Activated CD8-positive, alpha-beta memory T cell treated with anti-CD3 and anti-CD28 coated beads, Interleukin-2, amount 10 ng/mL, durations not matched to agents 7 days and 5 days (primary cell): ENCODE data around the gene RNF34. TPM values are rescaled to one million over a fixed set of nuclear protein-coding genes. Genes with fewer than 3 reads are reported as not detected.

Experiments
- ATAC-seq: fragments of 150-1000 bp; cut with Tn5 transposase; one replicate; pipeline ENCODE4 v1.10.0; 2021; ENCODE audit warnings: moderate library complexity
- CTCF ChIA-PET: fragments of 350-600 bp; sonication (Branson Sonifier 250); formaldehyde crosslinking; loops from one replicate; lab custom pipeline; 2021; ENCODE audit warnings: antibody characterized with exemption; lab: Charles Lee
- DNase-seq: peaks from one replicate; pipeline ENCODE4 v3.0.0-alpha.2; 2020
- H3K27ac Mint-ChIP-seq: one replicate; pipeline ENCODE4 v1.8.0; 2021; ENCODE audit warnings: mild to moderate bottlenecking, mixed read lengths
- H3K27me3 Mint-ChIP-seq: one replicate; pipeline ENCODE4 v1.8.0; 2021; ENCODE audit warnings: mixed read lengths
- H3K36me3 Mint-ChIP-seq: one replicate; pipeline ENCODE4 v1.8.0; 2021; ENCODE audit warnings: mild to moderate bottlenecking, mixed read lengths
- H3K4me1 Mint-ChIP-seq: one replicate; pipeline ENCODE4 v1.8.0; 2021; ENCODE audit warnings: mixed read lengths
- H3K4me3 Mint-ChIP-seq: one replicate; pipeline ENCODE4 v1.8.0; 2021; ENCODE audit warnings: mild to moderate bottlenecking, moderate library complexity, mixed read lengths
- H3K9me3 Mint-ChIP-seq: one replicate; pipeline ENCODE4 v1.8.0; 2022; ENCODE audit warnings: low read depth, mixed read lengths
- total RNA-seq, 2 experiments: library from RNA; stranded (reverse); gene quantifications; one replicate each; pipeline ENCODE4 v1.2.3, GENCODE V29; 2021

Gene RNF34
- 100 to 1,000 TPM in 1 of 2 experiments, 10 to 100 TPM in 1; 96.1 to 102 TPM for total RNA-seq

GRCh38 chr12:121399391-121400331 is at the start of gene RNF34:
RNF34 (plus strand) TSS chr12:121400118; CDS start chr12:121400213, 95 bp downstream.
- peak within 1 kb of the TSS; percentile 95 for H3K27ac Mint-ChIP-seq
- peaks cover 36% of the 10 kb centered on the region for H3K4me1 Mint-ChIP-seq
- H3K9me3 Mint-ChIP-seq: no peaks in the 10 kb centered on the region
- no peaks in the 10 kb centered on the region for H3K27me3 Mint-ChIP-seq
- peak; percentile 93 for ATAC-seq
- CTCF ChIA-PET: interaction anchor here (0.6 to 4.1 kb wide), 9 partner anchors 8 to 395 kb away, joined by 3 to 25 read pairs (median 4); partner anchors contain the start of gene ANAPC5
- peak; percentile 99 for DNase-seq
- H3K4me3 Mint-ChIP-seq: peak within 1 kb of the TSS; percentile 89
- peaks cover 20% of the 10 kb centered on the region for H3K36me3 Mint-ChIP-seq

- Mint-ChIP-seq H3K4me1 (peaks cover 38% of the 10 kb centered on the region), H3K9me3 (no peaks in the 10 kb centered on the region), H3K27me3 (peaks cover 6% of the 10 kb centered on the region), H3K4me3 (peak within 1 kb of the TSS; percentile 93), H3K36me3 (peaks cover 11% of the 10 kb centered on the region), H3K27ac (peak within 1 kb of the TSS; percentile 99)
- DNase-seq (peak; percentile 96), ATAC-seq (peak; percentile 98)
- CTCF ChIA-PET: interaction anchor here (0.6 to 2.5 kb wide), 11 partner anchors 15 to 192 kb away, joined by 3 to 11 read pairs (median 3); partner anchors contain the start of gene RNF34
These were observed 47.9 kb upstream of the RNF34 start, which contains the start of gene ANAPC5 for GRCh38 chr12:121351820-121352681. ANAPC5 (minus strand) TSS chr12:121352411; CDS start chr12:121352340, 71 bp downstream.

GRCh38 chr12:121352682-121353018 is 47.3 kb upstream of the RNF34 start:
- Mint-ChIP-seq H3K9me3 (no peaks in the 10 kb centered on the region), H3K4me3 (peak overlapping the region; percentile 93), H3K36me3 (peaks cover 9% of the 10 kb centered on the region), H3K27ac (peak overlapping the region; percentile 99), H3K4me1 (peaks cover 36% of the 10 kb centered on the region), H3K27me3 (peaks cover 6% of the 10 kb centered on the region)
- CTCF ChIA-PET: interaction anchor here (0.6 to 2.5 kb wide), 2 partner anchors 48 to 191 kb away, joined by 3 to 11 read pairs; partner anchors contain the start of gene RNF34
- DNase-seq (no peak), ATAC-seq (peak; percentile 14)

- CTCF ChIA-PET: interaction anchor here (0.8 to 1.9 kb wide), 4 partner anchors 9 to 87 kb away, joined by 3 to 4 read pairs (median 4); no protein-coding TSS in a partner anchor
- ATAC-seq: no peak
- Mint-ChIP-seq H3K9me3 (no peaks in the 10 kb centered on the region), H3K27ac (no peak overlapping the region), H3K4me3 (no peak overlapping the region), H3K36me3 (peaks cover 6% of the 10 kb centered on the region), H3K4me1 (peaks cover 18% of the 10 kb centered on the region), H3K27me3 (peaks cover 9% of the 10 kb centered on the region)
- DNase-seq: no peak
These were observed 44.1 kb upstream of the RNF34 start for GRCh38 chr12:121355818-121356217.

- peaks cover 6% of the 10 kb centered on the region for H3K36me3 Mint-ChIP-seq
- no peak for DNase-seq
- no peak overlapping the region for H3K4me3 Mint-ChIP-seq
- peaks cover 9% of the 10 kb centered on the region for H3K27me3 Mint-ChIP-seq
- CTCF ChIA-PET: interaction anchor here (0.8 to 1.0 kb wide), 2 partner anchors 17 to 36 kb away, joined by 3 read pairs; no protein-coding TSS in a partner anchor
- no peak for ATAC-seq
- H3K9me3 Mint-ChIP-seq: no peaks in the 10 kb centered on the region
- no peak overlapping the region for H3K27ac Mint-ChIP-seq
- H3K4me1 Mint-ChIP-seq: peaks cover 14% of the 10 kb centered on the region
These were observed 43.3 kb upstream of the RNF34 start for GRCh38 chr12:121356657-121357056.

GRCh38 chr12:121357331-121357730 is 42.6 kb upstream of the RNF34 start:
- no peaks in the 10 kb centered on the region for H3K9me3 Mint-ChIP-seq
- no peak for ATAC-seq

GRCh38 chr12:121358073-121358472 is 41.8 kb upstream of the RNF34 start:
- peaks cover 5% of the 10 kb centered on the region for H3K4me1 Mint-ChIP-seq
- no peaks in the 10 kb centered on the region for H3K9me3 Mint-ChIP-seq
- no peak overlapping the region for H3K4me3 Mint-ChIP-seq
- DNase-seq (no peak), ATAC-seq (no peak)
- no peak overlapping the region for H3K27ac Mint-ChIP-seq
- H3K36me3 Mint-ChIP-seq: no peaks in the 10 kb centered on the region
- peaks cover 6% of the 10 kb centered on the region for H3K27me3 Mint-ChIP-seq
- CTCF ChIA-PET: interaction anchor here (1.6 kb wide), 1 partner anchor 23 kb away, joined by 7 read pairs; no protein-coding TSS in a partner anchor

More at GRCh38 chr12:121357331-121357730, 42.6 kb upstream of the RNF34 start:
- DNase-seq: no peak
- CTCF ChIA-PET: no interaction called here
- no peak overlapping the region for H3K4me3 Mint-ChIP-seq
- H3K36me3 Mint-ChIP-seq: peaks cover 2% of the 10 kb centered on the region
- no peak overlapping the region for H3K27ac Mint-ChIP-seq
- peaks cover 8% of the 10 kb centered on the region for H3K27me3 Mint-ChIP-seq
- H3K4me1 Mint-ChIP-seq: peaks cover 11% of the 10 kb centered on the region

- Mint-ChIP-seq H3K27me3 (peaks cover 27% of the 10 kb centered on the region), H3K4me1 (peaks cover 12% of the 10 kb centered on the region), H3K36me3 (no peaks in the 10 kb centered on the region), H3K4me3 (no peak overlapping the region), H3K9me3 (no peaks in the 10 kb centered on the region), H3K27ac (no peak overlapping the region)
- DNase-seq (no peak), ATAC-seq (no peak)
- CTCF ChIA-PET: interaction anchor here (0.9 to 1.6 kb wide), 2 partner anchors 10 to 18 kb away, joined by 3 to 4 read pairs; no protein-coding TSS in a partner anchor
These were observed 35.2 kb upstream of the RNF34 start for GRCh38 chr12:121364683-121365121.

- Mint-ChIP-seq H3K27ac (no peak overlapping the region), H3K9me3 (no peaks in the 10 kb centered on the region), H3K4me3 (no peak overlapping the region), H3K4me1 (peaks cover 12% of the 10 kb centered on the region), H3K27me3 (peaks cover 24% of the 10 kb centered on the region), H3K36me3 (no peaks in the 10 kb centered on the region)
- no peak for ATAC-seq
- CTCF ChIA-PET: interaction anchor here (0.9 to 1.6 kb wide), 2 partner anchors 11 to 19 kb away, joined by 3 to 4 read pairs; no protein-coding TSS in a partner anchor
- DNase-seq: no peak
These were observed 34.4 kb upstream of the RNF34 start for GRCh38 chr12:121365416-121366062.

GRCh38 chr12:121366063-121366459 is 33.9 kb upstream of the RNF34 start:
- no peaks in the 10 kb centered on the region for H3K9me3 Mint-ChIP-seq

GRCh38 chr12:121371404-121371803 is 28.5 kb upstream of the RNF34 start:
- no peak for DNase-seq
- no peak for ATAC-seq
- H3K27me3 Mint-ChIP-seq: peaks cover 2% of the 10 kb centered on the region
- no peak overlapping the region for H3K4me3 Mint-ChIP-seq
- H3K27ac Mint-ChIP-seq: no peak overlapping the region
- H3K9me3 Mint-ChIP-seq: no peaks in the 10 kb centered on the region
- H3K36me3 Mint-ChIP-seq: no peaks in the 10 kb centered on the region
- H3K4me1 Mint-ChIP-seq: peaks cover 2% of the 10 kb centered on the region
- CTCF ChIA-PET: interaction anchor here (1.2 kb wide), 1 partner anchor 20 kb away, joined by 5 read pairs; no protein-coding TSS in a partner anchor

More at GRCh38 chr12:121366063-121366459, 33.9 kb upstream of the RNF34 start:
- Mint-ChIP-seq H3K27me3 (peaks cover 24% of the 10 kb centered on the region), H3K27ac (no peak overlapping the region), H3K36me3 (no peaks in the 10 kb centered on the region), H3K4me1 (peaks cover 12% of the 10 kb centered on the region), H3K4me3 (no peak overlapping the region)
- ATAC-seq: no peak
- no peak for DNase-seq
- CTCF ChIA-PET: no interaction called here

GRCh38 chr12:121373755-121374154 is 26.2 kb upstream of the RNF34 start:
- DNase-seq: no peak
- CTCF ChIA-PET: interaction anchor here (0.5 to 1.2 kb wide), 2 partner anchors 36 to 1199 kb away, joined by 3 read pairs; no protein-coding TSS in a partner anchor
- H3K27me3 Mint-ChIP-seq: peaks cover 6% of the 10 kb centered on the region
- H3K36me3 Mint-ChIP-seq: no peaks in the 10 kb centered on the region
- ATAC-seq: peak; percentile 20
- no peak overlapping the region for H3K27ac Mint-ChIP-seq
- no peak overlapping the region for H3K4me3 Mint-ChIP-seq
- no peaks in the 10 kb centered on the region for H3K9me3 Mint-ChIP-seq
- H3K4me1 Mint-ChIP-seq: peaks cover 2% of the 10 kb centered on the region
